Suprapubic skin (tissue), 3 donors: ENCODE measurements around the gene DNAJC11.

Experiments used
- CTCF ChIP-seq, 2 donors: fragments of 200-600 bp in 1 of 2; fragments of 450-650 bp in 1 of 2; sonication (generic) in 1 of 2; IDR thresholded peaks; one replicate each; pipeline ENCODE4 v1.5.1; 2016 to 2019; ENCODE audit warnings: antibody characterized with exemption in 2 of 2, mild to moderate bottlenecking in 1 of 2, moderate library complexity in 1 of 2
- POLR2AphosphoS5 ChIP-seq, 3 donors: sonication (generic); formaldehyde crosslinking; IDR thresholded peaks; one replicate each; pipeline ENCODE4 v1.6.1; 2017; ENCODE audit warnings: antibody characterized with exemption in 3 of 3

- TF ChIP-seq POLR2AphosphoS5 (IDR thresholded peaks at IDR 0.05): no peak
- TF ChIP-seq CTCF (IDR thresholded peaks at IDR 0.05): no peak
Measured at GRCh38 chr1:6632588-6633514, 68.8 kb downstream of the DNAJC11 start.
